CD1c-positive myeloid dendritic cell (primary cell): ENCODE measurements around the gene C1orf116.
A peak's percentile ranks its signal among the peaks of the same experiment; 100 is the strongest.

Source experiments
- DNase-seq: peaks from one replicate; pipeline ENCODE4 v3.0.0-alpha.2; 2016; ENCODE audit errors: extremely low spot score

The C1orf116 gene

DNA sequence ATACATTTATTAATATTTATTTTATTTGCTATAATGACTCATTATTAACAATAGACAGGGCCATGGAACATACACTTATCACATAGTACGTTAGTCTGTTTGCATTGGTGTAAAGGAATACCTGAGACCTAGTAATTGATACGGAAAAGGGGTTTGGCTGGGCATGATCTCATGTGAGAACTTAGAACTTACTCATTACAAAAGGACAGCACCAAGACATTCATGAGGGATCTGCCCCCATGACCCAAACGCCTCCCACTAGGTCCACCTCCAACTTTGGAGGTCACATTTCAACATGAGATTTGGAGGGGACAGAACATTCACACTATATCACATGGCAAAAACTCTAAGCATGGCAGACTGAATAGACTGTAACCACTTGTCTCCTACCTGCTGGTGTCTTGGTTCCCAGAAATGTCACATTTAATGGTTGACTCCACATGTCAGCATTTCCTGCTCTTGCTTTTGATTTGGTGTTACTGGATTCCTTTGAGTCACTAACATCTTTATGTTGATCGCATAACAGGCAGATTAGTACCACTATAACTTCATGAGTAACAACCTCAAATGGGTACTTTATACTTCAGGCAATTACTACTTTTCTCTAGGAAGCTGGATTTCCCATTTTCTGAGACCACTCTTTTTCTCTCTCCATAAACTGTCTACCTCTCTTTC is 3.5 kb upstream of the C1orf116 start:
- DNase-seq: no peak

DNA sequence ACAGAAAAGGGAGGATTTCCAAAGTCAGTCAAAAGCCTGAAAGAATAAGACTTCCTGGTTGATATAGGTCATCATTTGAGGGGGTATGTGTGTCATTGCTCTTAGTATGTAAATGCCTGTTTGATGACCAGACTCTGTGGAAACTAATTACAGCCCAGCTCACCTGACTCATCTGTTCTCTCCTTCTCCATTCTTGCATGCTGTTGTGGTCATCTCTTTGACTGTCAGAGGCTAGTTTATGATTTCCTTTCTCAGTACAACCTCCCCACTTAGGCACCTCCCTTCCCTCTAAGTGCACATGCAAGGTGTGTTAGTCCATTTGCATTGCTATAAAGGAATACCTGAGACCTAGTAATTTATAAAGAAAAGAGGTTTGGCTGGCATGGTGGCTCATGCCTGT is 2.4 kb upstream of the C1orf116 start:
- DNase-seq: no peak

DNA sequence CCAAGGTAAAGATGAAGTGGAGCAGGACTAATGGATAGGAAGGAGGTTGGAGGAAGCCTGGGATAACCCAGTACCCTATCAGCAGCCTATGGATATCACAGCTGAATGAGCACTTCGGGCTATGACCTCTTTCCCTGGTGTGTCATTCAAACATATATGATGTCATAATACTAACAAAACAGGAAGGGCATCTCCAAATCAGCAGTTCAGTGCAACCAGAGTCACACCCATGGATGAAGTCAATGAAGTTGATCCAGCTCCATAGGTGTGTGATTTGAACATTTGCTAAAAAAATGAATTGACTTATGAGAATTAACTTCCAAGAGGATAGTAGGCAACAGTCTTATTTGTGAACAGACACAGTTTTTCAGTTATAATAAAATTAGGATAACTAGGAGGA is 1.7 kb upstream of the C1orf116 start:
- no peak for DNase-seq

DNA sequence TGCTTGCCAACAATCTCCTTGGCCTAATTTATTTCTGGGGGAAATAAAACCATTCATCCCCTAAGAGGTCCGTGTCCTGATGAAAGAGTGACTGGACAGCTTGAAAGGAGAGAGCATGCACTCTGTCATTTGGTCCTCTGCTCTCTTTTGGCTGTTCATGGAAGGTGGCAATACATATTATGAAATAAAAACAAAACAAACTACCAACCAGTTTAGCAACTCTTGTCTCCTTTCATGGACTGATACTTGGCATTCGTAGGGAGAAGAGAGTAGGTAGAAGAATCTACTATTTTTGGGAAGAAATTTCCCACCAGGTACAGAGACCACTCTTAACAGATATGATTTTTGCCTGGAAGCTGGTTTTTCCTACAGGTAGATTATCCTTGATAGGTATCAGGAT is 746 bp upstream of the C1orf116 start:
- no peak for DNase-seq

DNA sequence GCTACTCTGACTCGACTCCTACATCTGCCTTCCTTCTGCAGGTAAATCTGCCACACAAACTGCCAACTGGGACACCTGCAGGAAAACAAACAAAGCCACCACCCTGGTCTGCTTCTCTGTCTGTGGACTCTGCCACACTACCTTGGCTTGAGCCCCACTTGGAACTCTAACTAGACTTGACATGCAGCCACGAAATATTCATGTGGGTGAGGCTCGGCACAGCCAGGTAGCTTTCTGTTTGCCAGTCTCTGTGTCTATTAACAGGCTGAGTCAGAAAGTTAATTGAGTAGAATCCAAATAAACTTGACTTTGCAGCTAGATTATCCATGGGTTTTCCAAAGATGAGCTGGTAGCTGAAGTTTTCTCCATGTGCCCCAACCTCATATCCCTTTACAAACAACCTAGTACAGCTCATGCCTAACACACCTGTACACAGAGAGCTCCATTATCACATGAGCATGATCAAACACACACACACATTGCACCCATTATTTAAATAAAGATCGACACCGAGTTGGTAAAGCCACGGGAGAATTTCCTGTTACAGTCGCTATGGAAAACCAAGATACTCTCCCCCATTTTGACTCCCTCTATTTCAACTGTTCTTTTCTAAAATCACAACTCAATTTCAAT is 808 bp downstream of the C1orf116 start:
- no peak for DNase-seq

DNA sequence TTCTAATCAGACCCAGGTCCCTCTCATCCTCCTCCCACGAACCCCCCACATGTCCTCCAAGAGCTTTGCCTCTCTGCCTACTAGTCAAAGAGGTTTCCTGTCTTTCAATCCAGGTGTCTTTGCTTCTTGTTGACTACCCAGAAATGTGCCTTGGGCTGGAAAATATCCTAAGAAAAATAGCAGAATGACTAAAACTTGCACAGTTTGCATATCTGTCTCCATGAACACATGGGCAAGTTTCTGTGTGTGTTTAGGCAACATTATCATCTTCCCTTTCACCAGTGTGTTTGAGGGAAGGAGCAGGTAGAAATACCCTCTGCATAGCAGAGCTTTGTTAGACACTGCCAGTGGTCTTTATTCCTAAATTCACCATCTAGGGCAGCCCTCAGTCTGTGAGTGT is 1.5 kb downstream of the C1orf116 start:
- DNase-seq: no peak

DNA sequence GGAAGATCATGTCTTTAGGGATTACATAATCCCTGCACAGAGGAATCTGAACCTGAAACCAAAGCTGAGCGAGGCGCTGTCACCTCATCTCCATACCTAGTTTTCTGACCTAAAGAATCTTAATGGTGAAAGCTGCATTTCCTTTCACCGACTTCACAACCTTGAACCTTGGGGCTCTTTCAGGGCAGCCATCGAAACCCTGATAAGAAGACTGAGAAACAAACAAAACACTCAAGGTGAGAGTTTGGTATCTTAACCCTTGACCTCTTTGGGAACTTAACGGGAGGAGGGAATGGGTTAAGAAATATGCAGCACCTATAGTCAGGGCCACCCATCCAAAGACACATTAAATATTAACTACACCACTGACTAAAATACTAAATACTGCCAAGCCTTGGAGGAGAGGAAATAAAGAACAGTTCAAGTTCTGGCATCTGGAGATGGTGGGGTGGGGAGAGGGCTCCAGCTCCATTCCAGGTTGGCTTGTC is 2.0 kb downstream of the C1orf116 start:
- no peak for DNase-seq

DNA sequence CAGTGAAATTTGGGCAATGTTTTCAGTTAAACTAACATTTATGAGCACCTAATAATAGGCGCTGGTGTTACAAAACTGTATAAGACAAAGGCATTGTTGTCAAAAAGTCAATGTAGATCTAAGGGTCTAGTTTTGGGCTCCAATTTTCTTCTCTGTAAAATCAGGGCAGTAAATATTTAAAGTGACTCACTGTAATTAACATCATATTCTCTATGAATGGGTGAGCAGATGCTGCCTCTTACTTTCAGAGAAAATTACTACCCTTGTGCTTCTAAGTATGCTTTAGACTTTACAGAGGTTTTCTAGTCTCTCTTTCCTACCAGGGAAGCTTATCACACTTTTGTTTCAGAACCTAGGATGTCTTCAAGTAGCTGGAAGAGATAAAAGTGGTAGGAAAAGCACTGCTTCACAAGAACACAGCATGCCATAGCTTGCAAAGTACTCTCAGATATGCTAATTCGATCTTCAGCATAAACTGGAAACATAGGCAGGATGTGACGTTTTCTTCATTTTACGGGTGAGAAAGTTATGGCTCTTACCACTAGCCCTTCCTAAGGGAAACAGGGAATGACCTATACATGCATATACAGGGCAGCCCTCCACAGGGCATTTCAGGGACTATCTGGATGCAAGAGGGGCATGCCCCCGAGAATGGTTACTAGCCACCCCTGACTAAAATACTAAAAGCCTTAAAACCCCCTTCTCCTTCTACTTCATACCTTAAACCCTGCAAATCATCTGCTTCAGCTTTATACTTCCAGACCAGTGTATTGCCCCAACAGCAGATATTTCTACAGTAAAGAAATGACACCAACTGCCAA is 2.6 kb downstream of the C1orf116 start:
- DNase-seq: no peak

DNA sequence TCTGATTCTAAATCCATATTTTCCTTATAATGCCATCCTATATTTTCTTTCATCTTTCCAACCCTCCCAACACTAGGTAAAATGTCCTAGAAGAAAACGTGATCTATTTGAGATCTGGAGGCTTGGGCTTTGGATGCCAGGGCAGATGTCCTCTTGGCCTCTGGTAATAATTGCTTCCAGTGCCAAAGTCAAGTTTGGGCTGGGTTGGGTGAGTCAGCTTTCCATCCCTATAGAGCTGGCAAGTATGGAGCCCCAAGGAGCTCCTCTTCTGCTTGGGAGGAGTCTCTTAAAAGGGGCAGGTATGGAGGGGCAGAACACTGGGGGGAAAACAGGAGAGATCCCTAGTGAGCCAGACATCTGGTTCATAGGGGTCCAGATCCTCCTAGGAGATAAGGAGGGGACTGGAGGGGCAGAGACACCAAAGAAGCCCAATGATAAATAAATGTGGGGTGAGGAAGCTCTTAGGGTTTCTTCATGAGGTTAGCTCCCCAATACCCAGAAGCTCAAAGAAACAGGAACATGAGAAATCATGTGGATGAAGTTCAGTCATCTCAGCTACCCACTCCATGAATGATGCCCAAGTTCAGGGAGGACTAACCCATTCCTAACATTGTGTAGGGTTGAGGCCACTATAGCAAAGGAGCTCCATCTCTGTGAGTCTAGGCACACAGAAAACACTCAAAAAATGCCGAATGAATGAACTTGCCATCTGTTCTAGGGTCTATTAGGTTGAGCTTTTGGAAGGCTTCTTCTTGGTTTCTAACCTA is 3.5 kb downstream of the C1orf116 start:
- peak; percentile 37 for DNase-seq

DNA sequence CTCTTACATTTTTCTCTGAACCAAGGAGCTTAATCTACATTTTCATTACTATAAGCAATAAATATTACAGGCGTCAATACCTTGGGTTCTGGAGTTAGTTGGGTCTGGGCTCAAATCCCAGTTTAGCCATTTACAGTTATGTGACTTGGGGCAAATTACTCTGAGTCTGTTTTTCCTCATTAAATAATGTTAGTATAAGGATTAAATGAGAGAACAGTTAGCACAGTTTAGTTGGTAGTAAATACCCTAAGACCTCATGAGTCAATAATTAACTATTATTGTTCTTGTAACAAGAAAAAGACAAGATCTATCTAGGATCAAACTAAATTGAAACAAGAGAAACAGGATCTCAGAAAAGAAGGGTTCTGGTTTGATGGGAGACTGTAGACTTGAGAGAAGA is 4.6 kb downstream of the C1orf116 start:
- no peak for DNase-seq

DNA sequence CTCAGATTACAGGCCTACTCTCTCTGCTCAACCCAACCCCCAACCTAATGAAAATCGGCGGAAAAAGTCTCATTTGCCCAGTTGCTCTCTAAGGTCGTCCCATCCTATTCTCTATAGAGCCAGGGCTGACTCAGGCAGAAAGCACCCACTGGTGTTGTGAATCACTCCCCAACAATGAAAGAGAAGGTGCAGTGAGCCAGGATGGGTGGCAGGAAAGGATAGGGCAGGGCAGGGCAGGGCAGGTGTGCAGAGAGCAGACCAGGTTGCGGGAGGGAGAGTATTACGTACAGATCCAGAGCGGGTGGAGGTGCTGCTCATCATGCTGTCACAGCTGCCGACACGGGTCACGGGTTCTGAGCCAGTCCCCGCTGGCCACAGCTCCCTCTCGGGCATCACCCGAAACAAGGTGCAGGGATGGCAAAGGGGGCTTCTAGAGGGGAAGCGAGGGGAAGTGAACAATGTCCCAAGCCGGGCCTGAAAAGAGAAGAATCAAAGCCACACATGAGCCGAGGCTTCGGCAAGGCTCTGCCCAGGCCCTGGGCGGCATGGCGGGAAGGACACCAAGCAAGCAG is 5.3 kb downstream of the C1orf116 start:
- no peak for DNase-seq

DNA sequence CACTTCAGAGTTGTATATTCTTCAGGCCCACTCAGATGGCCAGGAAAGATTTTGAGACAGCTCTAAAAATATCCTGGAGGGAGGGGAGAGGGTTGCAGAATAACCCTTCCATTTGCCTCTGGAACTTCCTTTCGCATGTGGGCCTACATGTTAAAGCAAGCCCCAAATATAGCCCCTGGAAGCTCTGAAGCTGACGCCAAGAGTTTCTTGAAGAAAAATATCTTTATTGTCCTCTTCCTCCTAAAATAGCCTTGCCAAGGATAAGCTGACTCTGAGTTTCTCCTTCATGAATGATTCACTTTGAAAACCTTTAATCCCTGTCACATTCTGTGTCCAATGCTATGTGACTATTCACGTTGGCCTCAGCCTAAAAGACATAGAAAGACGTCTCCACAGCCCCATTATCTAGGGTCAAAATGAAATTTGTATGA is 6.4 kb downstream of the C1orf116 start:
- no peak for DNase-seq

DNA sequence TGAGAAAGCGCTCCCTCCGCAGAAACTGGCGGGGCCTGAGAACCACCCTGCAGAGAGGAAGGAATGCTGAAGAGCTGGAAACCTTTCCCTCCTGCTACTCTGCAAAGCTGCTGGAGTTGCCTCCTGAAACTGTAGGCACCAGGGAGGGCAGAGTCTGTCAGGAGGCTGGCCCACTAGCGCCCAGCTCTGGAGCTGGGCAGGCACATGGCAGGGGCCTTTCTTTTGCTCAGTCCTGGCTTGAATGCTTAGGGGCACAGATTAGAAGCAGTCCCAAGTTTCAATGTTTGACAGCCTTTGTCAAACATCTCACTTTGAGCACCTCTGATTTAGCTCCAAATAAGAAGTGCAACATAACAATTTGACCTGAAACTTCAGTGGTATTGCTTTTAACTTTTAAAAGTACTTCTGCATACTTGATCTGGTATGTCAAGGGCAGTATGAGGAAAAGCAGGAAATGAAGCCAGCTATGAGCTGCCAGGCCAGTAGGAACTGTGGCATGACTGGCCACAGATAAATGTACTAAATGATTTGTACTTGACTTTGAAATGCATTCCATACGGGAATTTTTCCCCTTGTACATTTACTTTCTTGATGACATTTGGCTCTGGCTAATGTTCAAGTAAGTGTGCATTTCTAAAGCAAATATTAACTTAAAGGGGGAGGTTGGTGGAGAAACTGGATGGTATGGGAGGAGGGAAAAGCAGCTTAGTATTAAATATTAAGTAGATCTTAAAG is 7.2 kb downstream of the C1orf116 start:
- peak; percentile 58 for DNase-seq

DNA sequence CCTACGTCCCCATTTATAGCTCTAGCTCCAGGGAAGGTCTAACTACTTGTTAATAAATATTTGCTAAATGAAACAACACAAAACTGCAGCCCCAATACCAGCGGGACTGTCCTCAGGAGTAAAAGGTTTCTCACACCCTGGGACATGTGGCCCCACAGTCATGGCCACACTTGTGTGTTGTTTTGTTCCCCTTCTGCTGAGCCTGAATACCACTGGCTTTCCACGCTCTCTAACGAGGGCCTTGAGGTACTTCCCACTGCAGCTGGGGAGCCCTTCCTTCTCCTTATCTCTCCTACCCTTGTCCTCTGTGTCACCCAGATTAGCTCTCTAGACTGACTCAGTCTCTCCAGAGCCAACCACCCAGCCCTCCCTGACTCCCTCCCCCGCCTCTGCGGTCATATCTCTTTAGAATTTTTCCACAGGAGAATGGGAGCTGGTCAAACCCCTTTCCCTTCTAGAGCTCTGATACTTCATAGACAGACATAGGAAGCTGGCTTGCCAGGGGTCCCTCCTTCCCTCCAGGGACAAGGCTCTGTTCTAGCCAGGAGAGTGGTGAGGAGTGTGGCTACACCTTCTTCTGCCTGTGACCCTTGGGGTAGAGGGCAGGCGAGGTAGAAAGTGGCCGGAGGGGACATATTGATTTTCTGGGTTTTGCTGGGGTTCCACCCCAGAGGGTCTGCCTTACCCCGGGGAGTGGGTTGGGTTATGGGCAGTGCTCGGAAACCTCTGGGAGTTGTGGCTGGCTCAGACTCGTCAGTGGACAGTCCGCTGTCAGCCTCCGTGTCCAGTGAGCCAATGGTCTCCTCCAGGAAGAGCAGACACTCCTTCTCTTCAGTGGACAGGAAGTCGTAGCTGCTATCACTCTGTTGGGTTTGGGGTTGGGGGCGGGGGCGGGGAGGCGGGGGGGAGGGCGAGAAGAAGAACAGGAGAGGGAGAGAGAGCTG is 8.1 kb downstream of the C1orf116 start:
- peak; percentile 60 for DNase-seq

DNA sequence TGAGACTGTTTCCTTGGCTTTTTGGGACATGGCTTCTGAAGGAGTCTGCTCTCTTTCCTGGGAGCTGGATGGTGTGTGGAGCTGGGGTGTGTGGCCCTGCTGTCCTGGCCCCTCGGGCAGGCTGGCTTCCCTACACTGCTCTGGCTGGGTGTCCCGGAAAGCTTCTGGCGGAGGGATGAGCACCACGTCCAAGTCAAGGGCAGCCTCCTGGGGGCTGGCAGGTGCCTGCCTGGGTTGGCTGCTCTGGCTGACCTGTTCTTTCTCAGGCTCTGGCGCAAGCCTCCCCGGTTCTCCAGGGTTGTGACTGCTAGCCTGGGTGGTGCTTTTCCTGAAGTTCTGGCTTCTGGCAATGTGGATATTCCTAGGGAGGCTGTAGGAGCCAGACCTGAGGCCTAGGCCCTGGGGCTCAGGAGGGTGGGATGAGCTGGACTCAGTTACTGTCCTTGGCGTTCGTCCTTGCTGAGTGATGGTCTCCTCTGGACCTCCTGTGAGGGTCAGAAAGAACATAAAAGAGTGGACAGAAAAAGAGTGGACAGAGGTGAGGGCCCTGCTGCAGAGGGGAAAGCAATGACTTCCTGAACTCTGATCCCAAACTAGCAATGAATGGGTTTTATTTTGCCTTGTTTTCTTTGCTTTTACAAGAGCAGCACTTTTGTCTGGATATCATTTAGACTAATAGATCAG is 9.4 kb downstream of the C1orf116 start:
- no peak for DNase-seq

DNA sequence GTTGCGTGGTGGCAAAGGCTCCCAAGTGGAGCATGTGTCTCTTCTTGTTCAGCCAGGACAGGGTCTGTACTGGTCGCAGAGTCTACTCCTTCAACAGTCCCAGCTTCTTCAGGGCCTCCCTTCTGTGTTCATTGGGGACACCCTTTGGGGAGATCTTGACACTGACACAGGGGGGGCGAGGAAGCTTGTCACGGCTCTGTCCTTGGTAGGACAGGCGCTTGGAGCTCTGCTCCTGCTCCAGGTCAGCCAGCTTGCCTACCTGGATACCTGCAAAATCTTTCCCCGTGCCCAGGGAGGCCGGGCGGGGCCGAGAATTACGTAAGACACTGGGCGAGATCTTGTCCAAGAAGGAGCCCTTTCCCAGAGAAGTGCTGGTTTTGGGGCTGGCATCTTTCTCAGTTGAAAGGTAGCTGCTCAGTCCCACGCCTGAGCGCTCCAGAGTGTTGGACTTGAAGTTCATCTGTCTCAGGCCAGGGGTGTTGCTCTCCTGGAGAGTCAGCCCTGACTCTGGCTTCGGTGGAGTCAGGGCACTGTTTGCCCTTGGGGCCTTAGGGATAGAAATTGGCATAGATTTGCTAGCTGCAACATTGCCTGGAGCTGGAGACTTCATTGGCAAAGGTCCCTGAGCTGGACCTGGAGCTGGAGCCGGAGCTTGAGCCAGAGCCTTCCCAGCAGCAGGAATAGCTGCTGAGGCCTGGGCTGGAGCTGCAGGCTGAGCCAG is 10.5 kb downstream of the C1orf116 start:
- DNase-seq: no peak

DNA sequence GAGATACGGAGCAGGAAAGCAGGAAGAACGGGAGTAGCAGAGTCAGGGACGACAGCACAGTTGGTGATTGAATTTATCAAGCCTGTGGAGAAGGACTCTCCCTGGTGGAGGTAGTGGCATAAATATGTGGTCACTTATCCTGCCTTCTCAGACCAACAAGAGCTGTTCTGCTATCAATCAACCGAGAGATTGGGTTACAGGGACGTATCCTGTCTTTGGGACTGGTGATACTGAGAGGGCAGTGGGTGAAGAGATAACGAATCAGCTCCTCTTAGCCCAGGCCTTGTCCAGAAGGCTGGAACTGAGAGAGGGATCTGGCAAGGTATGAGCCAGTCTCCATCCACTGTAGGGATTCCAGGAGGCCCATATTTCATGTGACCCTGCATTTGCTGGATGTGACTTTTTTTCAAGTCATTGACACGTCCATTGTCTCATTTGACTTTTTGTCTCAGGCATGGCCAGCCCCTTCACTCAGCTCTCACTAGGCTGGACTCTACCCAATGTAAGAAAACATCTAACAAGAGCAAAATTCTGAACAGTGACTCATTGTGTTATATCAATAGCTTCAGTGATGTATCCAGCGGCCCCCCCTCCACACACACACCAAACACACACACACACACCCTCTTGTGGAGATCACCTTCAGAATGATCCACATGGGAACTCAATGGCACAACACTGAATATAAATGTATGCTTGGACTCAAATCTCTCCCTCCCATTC is 11.3 kb downstream of the C1orf116 start:
- no peak for DNase-seq

DNA sequence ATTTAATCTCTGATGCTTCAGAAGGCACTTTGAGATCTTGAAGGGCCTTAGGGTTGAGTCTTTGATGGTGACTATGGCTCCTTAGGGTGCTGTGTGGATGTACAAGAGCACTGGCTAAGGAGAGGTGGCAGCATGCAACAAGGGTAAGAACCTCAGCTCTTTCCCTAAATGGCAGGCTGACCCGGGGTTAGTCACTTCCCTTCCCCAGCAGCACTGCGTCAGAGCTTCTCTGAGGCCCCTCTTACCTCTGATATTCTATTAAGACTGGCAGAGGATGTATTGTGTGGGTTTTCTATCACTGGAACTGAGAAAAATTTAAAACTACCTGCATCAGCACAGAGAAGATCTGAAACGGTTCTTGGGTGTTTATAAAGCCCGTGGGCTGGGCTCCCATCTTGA is 11.8 kb downstream of the C1orf116 start:
- DNase-seq: peak; percentile 46
